GM18498 (cell line): ENCODE results near the gene PLEKHN1.

Source experiments
- ATAC-seq: cut with Tn5 transposase; IDR thresholded peaks from one replicate; pipeline ENCODE4 v1.9.1; 2021; ENCODE audit warnings: mild to moderate bottlenecking, moderate library complexity; ENCODE audit not compliant: unreplicated experiment

Gene PLEKHN1

DNA sequence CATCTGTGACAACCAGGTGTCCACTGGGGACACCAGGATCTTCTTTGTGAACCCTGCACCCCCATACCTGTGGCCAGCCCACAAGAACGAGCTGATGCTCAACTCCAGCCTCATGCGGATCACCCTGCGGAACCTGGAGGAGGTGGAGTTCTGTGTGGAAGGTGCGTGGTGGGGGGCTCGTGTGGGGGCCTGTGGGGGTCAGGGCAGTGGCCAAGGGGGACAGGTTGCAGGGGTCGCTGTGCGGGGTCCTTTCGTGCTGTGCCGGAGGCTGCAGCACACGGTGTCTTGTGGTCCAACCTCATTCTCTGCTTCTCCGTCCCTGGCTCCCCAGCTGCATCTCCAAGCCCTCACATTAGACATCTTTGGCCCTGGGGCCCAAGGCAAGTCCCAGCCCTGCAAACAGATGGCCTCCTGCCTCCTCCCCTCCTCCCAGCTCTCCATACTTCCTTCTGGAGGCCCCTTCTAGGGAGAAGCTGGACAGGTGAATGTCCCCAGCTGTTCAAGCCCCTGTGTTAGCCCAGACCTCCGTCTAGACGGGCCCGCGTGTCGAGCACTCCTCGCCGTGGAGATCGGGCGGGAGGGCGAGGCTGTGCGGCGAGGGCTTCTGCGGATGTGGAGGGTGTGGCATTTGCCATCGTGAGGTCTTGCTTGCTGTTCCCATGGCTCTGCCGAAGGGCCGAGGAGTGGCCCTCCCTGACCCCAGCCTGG, 56.2 kb downstream of the PLEKHN1 start:
- ATAC-seq = no peak

DNA sequence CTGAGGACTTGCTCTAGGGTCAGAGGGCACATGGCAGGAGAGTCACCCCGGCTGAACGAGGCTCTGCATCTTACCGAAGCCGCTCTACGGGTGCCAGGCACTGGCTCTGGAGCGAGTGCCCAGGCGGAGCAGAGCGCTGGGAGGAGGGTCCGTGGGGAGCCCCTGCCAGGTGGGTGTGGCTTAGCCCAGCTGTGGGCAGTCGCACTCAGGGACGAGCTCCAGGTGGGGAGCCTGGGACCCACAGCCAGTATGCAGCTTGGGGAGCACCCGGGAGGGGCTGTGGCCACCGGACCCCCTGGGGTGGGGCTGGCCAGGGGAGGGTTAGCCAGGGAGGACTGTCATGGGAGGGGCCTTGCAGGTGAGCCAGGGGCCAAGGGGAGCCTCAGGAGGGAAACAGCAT, 57.4 kb downstream of the PLEKHN1 start:
- no peak for ATAC-seq

- ATAC-seq = no peak
Observed at GRCh38 chr1:1024149-1024770, 58.0 kb downstream of the PLEKHN1 start.

- no peak for ATAC-seq
Observed at GRCh38 chr1:1024771-1025699, 58.8 kb downstream of the PLEKHN1 start.
